H1 (cell line): ENCODE results near the gene SPEF1. TPM values are rescaled to one million over a fixed set of nuclear protein-coding genes. Genes with fewer than 3 reads are reported as not detected.
A peak's percentile ranks its signal among the peaks of the same experiment; 100 is the strongest.

ENCODE experiments used
- ASH2L ChIP-seq: fragments of 200-600, 300-600 bp; sonication (generic); IDR thresholded peaks from one replicate; pipeline ENCODE4 v1.7.1; 2017; ENCODE audit warnings: low read length
- BACH1 ChIP-seq: IDR thresholded peaks from 2 replicates; pipeline ENCODE4 v1.6.1; 2012; ENCODE audit warnings: low read length, improper control_type of control experiment
- CHD1 ChIP-seq: IDR thresholded peaks from 2 replicates; pipeline ENCODE4 v1.6.1; 2012; ENCODE audit warnings: low read depth, low read length, improper control_type of control experiment
- CHD2 ChIP-seq: IDR thresholded peaks from 2 replicates; pipeline ENCODE4 v1.6.1; 2012; ENCODE audit warnings: low read length, improper control_type of control experiment
- CREB1 ChIP-seq: IDR thresholded peaks from 2 replicates; pipeline ENCODE4 v1.6.1; 2012; ENCODE audit warnings: inconsistent platforms
- GABPA ChIP-seq: IDR thresholded peaks from 2 replicates; pipeline ENCODE4 v1.6.1; 2011; ENCODE audit warnings: mild to moderate bottlenecking, low read length, moderate library complexity, borderline replicate concordance; ENCODE audit not compliant: insufficient read depth
- KDM4A ChIP-seq: IDR thresholded peaks from one replicate; pipeline ENCODE4 v1.7.1; 2012; ENCODE audit warnings: low read depth, mild to moderate bottlenecking, moderate library complexity, low read length, inconsistent platforms; ENCODE audit not compliant: severe bottlenecking
- KDM5A ChIP-seq: fragments of 200-600 bp; IDR thresholded peaks from 2 replicates; pipeline ENCODE4 v1.7.1; 2012; ENCODE audit warnings: mild to moderate bottlenecking, low read length, inconsistent platforms, mixed read lengths
- NRF1 ChIP-seq: IDR thresholded peaks from 2 replicates; pipeline ENCODE4 v1.6.1; 2011; ENCODE audit warnings: mild to moderate bottlenecking, low read depth, low read length, improper control_type of control experiment
- PHF8 ChIP-seq: fragments of 200-600 bp; sonication (generic); conservative IDR thresholded peaks from 2 replicates; pipeline ENCODE4 v1.7.1; 2012; ENCODE audit warnings: low read depth, mild to moderate bottlenecking, inconsistent platforms, low read length, moderate library complexity
- RBBP5 ChIP-seq: IDR thresholded peaks from 2 replicates; pipeline ENCODE4 v1.7.1; 2012; ENCODE audit warnings: low read depth, mild to moderate bottlenecking, inconsistent platforms, low read length, moderate library complexity, borderline replicate concordance
- RNF2 ChIP-seq: fragments of 200-900, 300-1000 bp; sonication (generic); IDR thresholded peaks from 2 replicates; pipeline ENCODE4 v1.7.1; 2016; ENCODE audit warnings: borderline replicate concordance, low read depth, mild to moderate bottlenecking, antibody characterized with exemption, low read length; ENCODE audit not compliant: poor library complexity, severe bottlenecking; ENCODE audit errors: missing control alignments
- SIN3A ChIP-seq, 2 experiments: IDR thresholded peaks in 1 of 2; conservative IDR thresholded peaks in 1 of 2; 2 replicates each; pipeline ENCODE4 v1.6.1; 2011 to 2012; ENCODE audit warnings: low read length in 2 of 2, improper control_type of control experiment in 1 of 2, low read depth in 1 of 2, mild to moderate bottlenecking in 1 of 2
- SUZ12 ChIP-seq: fragments of 200-600 bp; sonication (generic); IDR thresholded peaks from 2 replicates; pipeline ENCODE4 v1.6.1; 2012; ENCODE audit warnings: mild to moderate bottlenecking, inconsistent platforms, low read length, moderate library complexity, mixed read lengths
- TAF1 ChIP-seq: IDR thresholded peaks from 2 replicates; pipeline ENCODE4 v1.6.1; 2011; ENCODE audit warnings: mild to moderate bottlenecking, low read depth, low read length
- TEAD4 ChIP-seq: IDR thresholded peaks from 2 replicates; pipeline ENCODE4 v1.6.1; 2012; ENCODE audit warnings: low read depth, low read length, inconsistent platforms, mixed read lengths
- polyA plus RNA-seq, 7 experiments: library from polyadenylated mRNA; depleted of rRNA in 3 of 7; stranded (reverse) in 5 of 7; unstranded in 2 of 7; fragments of >200 nt in 5 of 7; fragments of 200-250 nt in 2 of 7; gene quantifications; 1 replicate in 5 of 7; 2 replicates in 1 of 7; 4 replicates in 1 of 7; pipeline versions ENCODE4 v1.2.1 to v1.2.3, GENCODE V29; 2011 to 2013; ENCODE audit warnings: missing spikeins in 2 of 7, mixed read lengths in 2 of 7
- total RNA-seq: library from RNA; stranded (reverse); fragmentation: NEBNext Ultra II Directional; extraction: Animal tissue kit (Norgen Biotek cat#: 25700); gene quantifications from 2 replicates; pipeline ENCODE4 v1.2.1, GENCODE V29; 2021
- TF ChIP-seq, protein P1 (sequence below): IDR thresholded peaks from 2 replicates; pipeline ENCODE4 v1.6.1; 2012; ENCODE audit warnings: low read length, inconsistent platforms
- TF ChIP-seq, protein P2 (sequence below), 3 experiments: IDR thresholded peaks; 1 replicate in 2 of 3; 2 replicates in 1 of 3; pipeline versions ENCODE4 v1.5.1 to v1.6.1; 2011; ENCODE audit warnings: low read length in 3 of 3, mild to moderate bottlenecking in 3 of 3, inconsistent platforms in 2 of 3, low read depth in 1 of 3, moderate library complexity in 1 of 3; ENCODE audit not compliant: insufficient read depth in 1 of 3; ENCODE audit errors: control extremely low read depth in 1 of 3

Gene SPEF1
- total and polyA plus RNA-seq, 2 of the 8 experiments (the other 6 are each of a cell fraction or from before 2014, with no cell fraction given), result 0.51 to 0.71 TPM

DNA sequence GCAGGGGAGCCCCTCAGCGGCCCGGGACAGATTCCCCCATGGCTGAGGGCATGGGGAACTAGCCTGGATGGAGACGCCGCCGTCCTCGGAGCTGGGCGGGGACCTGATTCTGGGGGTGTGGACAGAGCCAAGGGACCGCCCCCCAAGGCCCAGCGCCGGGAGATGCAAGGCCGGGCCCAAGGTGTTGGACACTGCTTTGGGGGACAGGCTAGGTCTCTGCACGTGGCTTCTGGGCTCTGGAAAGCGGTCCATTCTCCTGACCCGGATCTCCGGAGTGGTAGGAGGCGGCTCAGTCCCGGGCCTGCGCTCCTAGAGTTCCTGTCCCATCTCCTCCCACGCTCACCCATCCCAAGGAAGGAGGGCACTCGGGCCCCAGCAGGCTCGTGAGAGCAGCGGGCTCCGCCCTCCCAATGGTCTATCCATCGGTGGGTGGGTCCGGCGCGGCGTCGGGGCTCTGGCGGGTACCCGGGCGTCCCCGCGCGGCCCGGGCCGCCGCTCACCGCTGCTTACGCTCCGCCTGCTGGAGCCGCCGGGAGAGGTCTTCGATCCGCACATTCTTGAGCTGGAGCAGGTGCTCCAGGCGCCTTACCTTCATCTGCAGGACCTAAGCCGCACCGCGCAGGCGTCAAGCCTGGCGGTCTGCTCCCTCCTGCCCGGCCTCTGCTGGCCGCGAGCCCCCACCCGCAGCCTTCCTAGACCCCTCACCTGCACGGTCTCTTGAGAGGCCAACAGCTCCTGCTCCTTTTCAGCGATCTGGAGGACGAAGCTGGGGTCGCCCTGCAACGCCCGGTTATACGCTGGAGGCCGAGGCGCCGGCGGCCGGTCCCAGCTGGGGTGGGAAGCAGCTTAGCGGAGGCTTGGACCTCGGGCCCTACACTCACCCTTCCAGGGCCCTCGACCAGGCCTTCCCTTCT, 3.3 kb downstream of the SPEF1 start (continued):
- TF ChIP-seq RBBP5, result no peak; the same call in 1 of the 2 replicates
- TF ChIP-seq ASH2L, result peak; percentile 72
- TF ChIP-seq, protein P1, sequence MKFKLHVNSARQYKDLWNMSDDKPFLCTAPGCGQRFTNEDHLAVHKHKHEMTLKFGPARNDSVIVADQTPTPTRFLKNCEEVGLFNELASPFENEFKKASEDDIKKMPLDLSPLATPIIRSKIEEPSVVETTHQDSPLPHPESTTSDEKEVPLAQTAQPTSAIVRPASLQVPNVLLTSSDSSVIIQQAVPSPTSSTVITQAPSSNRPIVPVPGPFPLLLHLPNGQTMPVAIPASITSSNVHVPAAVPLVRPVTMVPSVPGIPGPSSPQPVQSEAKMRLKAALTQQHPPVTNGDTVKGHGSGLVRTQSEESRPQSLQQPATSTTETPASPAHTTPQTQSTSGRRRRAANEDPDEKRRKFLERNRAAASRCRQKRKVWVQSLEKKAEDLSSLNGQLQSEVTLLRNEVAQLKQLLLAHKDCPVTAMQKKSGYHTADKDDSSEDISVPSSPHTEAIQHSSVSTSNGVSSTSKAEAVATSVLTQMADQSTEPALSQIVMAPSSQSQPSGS, result no peak
- no peak for TF ChIP-seq BACH1
- 0 out of 2 replicates have a peak, but pooled peaks have one; percentile 12 for TF ChIP-seq GABPA
- TF ChIP-seq, protein P2, sequence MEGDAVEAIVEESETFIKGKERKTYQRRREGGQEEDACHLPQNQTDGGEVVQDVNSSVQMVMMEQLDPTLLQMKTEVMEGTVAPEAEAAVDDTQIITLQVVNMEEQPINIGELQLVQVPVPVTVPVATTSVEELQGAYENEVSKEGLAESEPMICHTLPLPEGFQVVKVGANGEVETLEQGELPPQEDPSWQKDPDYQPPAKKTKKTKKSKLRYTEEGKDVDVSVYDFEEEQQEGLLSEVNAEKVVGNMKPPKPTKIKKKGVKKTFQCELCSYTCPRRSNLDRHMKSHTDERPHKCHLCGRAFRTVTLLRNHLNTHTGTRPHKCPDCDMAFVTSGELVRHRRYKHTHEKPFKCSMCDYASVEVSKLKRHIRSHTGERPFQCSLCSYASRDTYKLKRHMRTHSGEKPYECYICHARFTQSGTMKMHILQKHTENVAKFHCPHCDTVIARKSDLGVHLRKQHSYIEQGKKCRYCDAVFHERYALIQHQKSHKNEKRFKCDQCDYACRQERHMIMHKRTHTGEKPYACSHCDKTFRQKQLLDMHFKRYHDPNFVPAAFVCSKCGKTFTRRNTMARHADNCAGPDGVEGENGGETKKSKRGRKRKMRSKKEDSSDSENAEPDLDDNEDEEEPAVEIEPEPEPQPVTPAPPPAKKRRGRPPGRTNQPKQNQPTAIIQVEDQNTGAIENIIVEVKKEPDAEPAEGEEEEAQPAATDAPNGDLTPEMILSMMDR (IDR thresholded peaks at IDR 0.05; ENCODE audit: control extremely low read depth in 1 of 3, insufficient read depth in 1 of 3, low read depth in 1 of 3, low read length in 3 of 3), result peak in 2 of 3 experiments; percentile 0 to 3; a peak in 1 of 4 replicates
- peak; percentile 59 for TF ChIP-seq RNF2
- 0 out of 4 replicates have a peak, but pooled peaks of 1 of the 2 experiments have one; percentile 12 for TF ChIP-seq SIN3A (conservative IDR thresholded peaks at IDR 0.05 in 1 of 2, IDR thresholded peaks at IDR 0.05 in 1 of 2; ENCODE audit: low read depth in 1 of 2, low read length in 2 of 2)
- peak; percentile 54; the same call in 1 of the 2 replicates for TF ChIP-seq TAF1
- TF ChIP-seq SUZ12, result peak; percentile 45; the same call in 1 of the 2 replicates
- TF ChIP-seq CHD2, result no peak
- peak; percentile 28; the same call in 1 of the 2 replicates for TF ChIP-seq NRF1
- no peak for TF ChIP-seq KDM5A
- TF ChIP-seq CREB1, result no peak
- TF ChIP-seq TEAD4, result peak; percentile 48
- TF ChIP-seq KDM4A, result peak; percentile 95
- TF ChIP-seq CHD1, result no peak
- peak; percentile 32; the same call in 1 of the 2 replicates for TF ChIP-seq PHF8
